Esophagus squamous epithelium (tissue), 5 donors: Measurements from ENCODE around the gene TCOF1. TPM values are rescaled to one million over a fixed set of nuclear protein-coding genes. Genes with fewer than 3 reads are reported as not detected.

Experiments used
- DNase-seq: peaks from one replicate; lab custom pipeline; 2025; lab: John Stamatoyannopoulos, UW
- H3K27ac ChIP-seq, 4 donors: fragments of 200-600 bp; sonication (generic); one replicate each; pipeline ENCODE4 v1.5.1; 2016 to 2019; ENCODE audit warnings: mild to moderate bottlenecking in 1 of 4
- H3K27me3 ChIP-seq, 4 donors: fragments of 200-600 bp; sonication (generic); 1 replicate in 3 of 4; 2 replicates in 1 of 4; pipeline versions ENCODE4 v1.5.1 to v1.6.0; 2017 to 2021; ENCODE audit warnings: antibody characterized with exemption in 1 of 4
- H3K36me3 ChIP-seq, 3 donors: fragments of 200-600 bp; sonication (generic); one replicate each; pipeline ENCODE4 v1.5.1; 2016 to 2019
- H3K4me1 ChIP-seq, 3 donors: fragments of 200-600 bp; sonication (generic); one replicate each; pipeline ENCODE4 v1.5.1; 2017 to 2019
- H3K4me3 ChIP-seq, 4 donors: fragments of 200-600 bp; sonication (generic); 1 replicate in 3 of 4; 2 replicates in 1 of 4; pipeline ENCODE4 v1.5.1; 2016 to 2019; ENCODE audit warnings: mild to moderate bottlenecking in 2 of 4, moderate library complexity in 1 of 4
- H3K9me3 ChIP-seq, 3 donors: fragments of 200-600 bp; sonication (generic); one replicate each; pipeline ENCODE4 v1.5.1; 2016 to 2019
- CTCF ChIP-seq, 6 experiments: fragments of 450-650 bp in 4 of 6; fragments of 200-600 bp in 2 of 6; sonication (generic) in 2 of 6; IDR thresholded peaks; one replicate each; pipeline ENCODE4 v1.5.1; 2016 to 2019; ENCODE audit warnings: antibody characterized with exemption in 6 of 6, mild to moderate bottlenecking in 4 of 6, moderate library complexity in 4 of 6
- POLR2A ChIP-seq, 4 donors: fragments of 450-650 bp; IDR thresholded peaks; one replicate each; pipeline ENCODE4 v1.6.1; 2017; ENCODE audit warnings: antibody characterized with exemption in 4 of 4, mild to moderate bottlenecking in 4 of 4, moderate library complexity in 3 of 4
- WGBS, 2 donors: methylation state at CpG; one replicate each; pipeline ENCODE4 v1.1.5; 2018; 5-methylcytosine and 5-hydroxymethylcytosine counted together
- intact Hi-C: fragments of 100-400 bp; cut with DNase I; formaldehyde crosslinking; loops from one replicate; pipeline ENCODE4 v1.15.0; 2022
- total RNA-seq, 4 donors: library from RNA; depleted of rRNA; stranded (reverse); fragments of >200 nt; gene quantifications; one replicate each; pipeline ENCODE4 v1.1.0, GENCODE V29; 2016
- donor health status: DM: yes; HTN: yes; CAD: no.

Gene TCOF1
- total RNA-seq, 4 donors from 2014 or later = 18.2 to 41.4 (median 24.8) TPM

GRCh38 chr5:150345716-150346115 is 11.8 kb upstream of the TCOF1 start:
- WGBS, 2 donors = 91 to 95% methylated on average over 5 of the region's 5 CpGs
- Histone ChIP-seq H3K4me1 (peaks cover 0 to 4% (median 0%) of the 10 kb centered on the region in 3 donors), H3K36me3 (no peaks in the 10 kb centered on the region), H3K9me3 (no peaks in the 10 kb centered on the region), H3K27ac (no peak overlapping the region), H3K27me3 (no peaks in the 10 kb centered on the region), H3K4me3 (no peak overlapping the region)
- TF ChIP-seq CTCF (IDR thresholded peaks at IDR 0.05) = no peak
- no peak for TF ChIP-seq POLR2A (IDR thresholded peaks at IDR 0.05)
- intact Hi-C loops = no loop called here
- no peak for DNase-seq

DNA sequence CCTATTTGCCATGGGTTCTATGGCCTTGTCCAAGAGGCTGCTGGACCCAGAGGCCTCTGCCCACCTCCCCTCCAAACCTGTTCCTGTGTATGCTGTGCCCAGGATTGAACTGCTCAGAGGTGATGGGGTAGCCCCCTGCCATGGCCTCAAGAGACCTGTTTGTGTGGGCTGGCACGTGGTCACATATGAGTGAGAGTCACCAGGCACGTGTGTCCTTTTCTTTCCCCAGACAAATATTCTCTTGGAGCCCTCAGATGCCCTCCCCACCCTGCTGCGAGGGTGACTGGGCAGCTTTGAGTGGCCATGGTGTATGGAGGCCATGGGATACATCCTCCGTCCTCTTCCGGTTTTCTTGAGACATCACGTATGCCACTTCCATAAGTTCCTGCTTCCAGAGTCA is 10.9 kb upstream of the TCOF1 start:
- TF ChIP-seq POLR2A (IDR thresholded peaks at IDR 0.05) (no peak), CTCF (IDR thresholded peaks at IDR 0.05) (no peak)

DNA sequence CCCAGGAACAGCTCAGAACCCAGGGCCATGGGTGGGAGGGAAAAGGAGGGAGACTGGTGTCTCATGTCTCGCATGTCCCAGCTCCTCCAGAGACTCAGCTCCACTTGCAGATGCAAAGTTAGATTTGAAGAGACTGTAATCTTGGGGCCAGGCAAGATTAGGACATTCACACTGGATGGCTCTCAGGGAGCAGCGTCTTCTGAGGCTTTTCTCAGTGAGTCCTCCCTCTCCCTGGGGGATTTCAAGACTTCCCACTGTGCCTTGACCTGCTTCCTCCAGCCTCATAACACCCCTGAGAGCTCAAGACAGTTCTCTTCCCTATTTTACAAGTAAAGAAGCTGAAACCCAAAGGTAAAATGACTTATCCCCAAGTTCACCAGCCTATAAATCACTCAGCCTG is 10.5 kb upstream of the TCOF1 start:
- Histone ChIP-seq H3K4me3 (no peak overlapping the region), H3K27me3 (no peaks in the 10 kb centered on the region), H3K27ac (no peak overlapping the region), H3K9me3 (no peaks in the 10 kb centered on the region), H3K36me3 (no peaks in the 10 kb centered on the region), H3K4me1 (peaks cover 0 to 9% (median 0%) of the 10 kb centered on the region in 3 donors)
- intact Hi-C loops = no loop called here
- no peak for DNase-seq
- WGBS, 2 donors = 63 to 88% methylated on average over 1 to 2 of the region's 2 CpGs
- TF ChIP-seq CTCF (IDR thresholded peaks at IDR 0.05) (no peak), POLR2A (IDR thresholded peaks at IDR 0.05) (no peak)

More for the DNA sequence above, 10.9 kb upstream of the TCOF1 start:
- WGBS, 2 donors = 73 to 86% methylated on average over 2 to 3 of the region's 6 CpGs
- no peak for DNase-seq
- H3K9me3 ChIP-seq = no peaks in the 10 kb centered on the region
- H3K27me3 ChIP-seq = no peaks in the 10 kb centered on the region
- H3K4me1 ChIP-seq = peaks cover 0 to 9% (median 0%) of the 10 kb centered on the region in 3 donors
- H3K4me3 ChIP-seq = no peak overlapping the region
- intact Hi-C loops = no loop called here
- H3K27ac ChIP-seq = no peak overlapping the region
- H3K36me3 ChIP-seq = no peaks in the 10 kb centered on the region

DNA sequence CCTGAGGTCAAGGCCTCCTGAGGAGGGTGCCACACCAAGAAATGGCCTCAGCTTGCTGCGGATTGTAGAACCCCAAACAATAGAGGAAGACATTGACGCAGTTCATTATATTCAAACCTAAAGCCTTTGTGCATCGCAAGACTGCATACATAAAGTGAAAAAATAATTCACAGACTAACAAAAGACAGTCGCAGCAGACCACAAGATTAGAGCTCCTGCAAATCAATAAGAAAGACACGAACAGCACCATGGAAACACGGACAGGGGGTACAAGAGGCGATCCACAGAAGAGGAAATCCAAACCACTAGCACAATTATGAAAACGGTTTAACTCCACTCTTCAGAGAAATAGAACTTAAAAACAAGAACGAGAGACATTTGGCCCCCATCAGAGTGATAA is 10.0 kb upstream of the TCOF1 start:
- 70 to 74% methylated on average over 9 of the region's 9 CpGs for WGBS, 2 donors
- Histone ChIP-seq H3K4me1 (peaks cover 0 to 9% (median 0%) of the 10 kb centered on the region in 3 donors), H3K27me3 (no peaks in the 10 kb centered on the region), H3K9me3 (no peaks in the 10 kb centered on the region), H3K27ac (no peak overlapping the region), H3K4me3 (no peak overlapping the region), H3K36me3 (no peaks in the 10 kb centered on the region)
- no peak for DNase-seq
- intact Hi-C loops = no loop called here
- no peak for TF ChIP-seq CTCF (IDR thresholded peaks at IDR 0.05)
- TF ChIP-seq POLR2A (IDR thresholded peaks at IDR 0.05) = no peak

DNA sequence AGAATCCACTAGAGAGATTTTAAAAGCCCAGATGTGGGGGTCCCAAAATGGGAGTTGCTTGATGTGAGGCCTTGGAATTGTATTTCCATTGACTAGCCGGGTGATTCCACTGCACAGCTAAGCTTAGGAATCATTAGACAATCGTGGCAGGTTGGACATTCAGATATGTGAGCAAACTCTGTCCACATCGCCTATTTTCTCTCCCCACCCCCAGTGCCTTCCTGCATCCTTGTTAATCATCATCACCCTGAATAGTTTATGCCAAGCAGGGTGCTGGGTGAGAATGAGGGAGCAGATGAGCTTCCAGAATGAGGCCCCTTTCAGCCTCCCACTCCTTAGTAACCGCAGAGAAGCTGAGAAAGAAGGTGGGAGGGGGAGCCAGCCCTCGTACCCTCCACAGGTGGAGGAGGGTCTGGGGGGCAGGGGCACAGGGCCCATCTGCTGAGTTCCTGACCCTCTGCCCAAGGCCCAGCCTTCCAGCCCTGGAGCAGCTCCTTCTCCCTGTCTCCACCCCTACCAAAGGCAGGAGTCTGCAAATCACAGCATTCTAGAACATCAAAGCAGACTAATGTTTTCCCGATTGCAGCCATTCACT is 7.7 kb upstream of the TCOF1 start:
- Histone ChIP-seq H3K27me3 (no peaks in the 10 kb centered on the region), H3K4me3 (no peak overlapping the region), H3K9me3 (no peaks in the 10 kb centered on the region), H3K36me3 (no peaks in the 10 kb centered on the region), H3K4me1 (peaks cover 0 to 9% (median 0%) of the 10 kb centered on the region in 3 donors), H3K27ac (no peak overlapping the region)
- 75 to 78% methylated on average over 5 of the region's 6 CpGs for WGBS, 2 donors
- TF ChIP-seq POLR2A (IDR thresholded peaks at IDR 0.05) = no peak
- TF ChIP-seq CTCF (IDR thresholded peaks at IDR 0.05) = no peak
- DNase-seq = no peak
- intact Hi-C loops = loop anchor here (10.0 kb wide), 1 partner anchor 75 kb away; no protein-coding TSS in a partner anchor
